AG09319 (cell line): ENCODE measurements around the gene PRKCD.

Experiments used
- DNase-seq: peaks from one replicate; pipeline ENCODE4 v3.0.0-alpha.2; 2010; ENCODE audit warnings: low read depth; ENCODE audit errors: extremely low read depth
- CTCF ChIP-seq: IDR thresholded peaks from 2 replicates; pipeline ENCODE4 v1.5.1; 2011; ENCODE audit warnings: low read depth, mild to moderate bottlenecking, inconsistent platforms, low read length, moderate library complexity

PRKCD gene

GRCh38 chr3:53163444-53164387 lies 2.7 kb downstream of the PRKCD start:
- DNase-seq, result no peak
- no peak for TF ChIP-seq CTCF

- no peak for TF ChIP-seq CTCF
- no peak for DNase-seq
Measured at GRCh38 chr3:53164911-53165310, 3.9 kb downstream of the PRKCD start.

- TF ChIP-seq CTCF, result no peak
- no peak for DNase-seq
Measured at GRCh38 chr3:53166206-53166605, 5.2 kb downstream of the PRKCD start.

DNA sequence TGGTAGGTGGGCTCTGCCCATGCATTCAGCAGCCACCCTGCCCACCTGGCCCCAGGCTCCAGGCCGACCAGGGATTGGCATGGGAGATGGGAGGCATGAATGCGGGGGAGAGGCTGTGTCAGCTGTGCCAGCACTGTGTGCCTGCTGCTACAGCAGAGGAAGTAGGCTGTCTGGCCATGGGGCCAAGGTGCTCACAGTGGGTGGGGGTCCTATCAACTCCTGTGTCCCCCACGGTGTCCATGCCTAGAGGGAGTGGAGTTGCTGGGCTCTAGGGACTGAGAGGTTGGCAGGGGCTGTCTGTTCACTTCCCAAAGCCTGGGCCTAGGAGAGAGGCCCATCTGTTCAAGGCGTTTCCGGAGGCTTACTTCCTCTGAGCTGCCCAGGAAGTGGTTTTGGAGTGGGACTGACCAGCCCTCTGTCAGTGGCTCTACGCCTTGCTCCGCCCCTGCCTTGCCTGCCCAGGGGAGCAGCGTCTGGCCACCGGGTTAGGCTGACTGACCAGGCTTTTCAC lies 5.8 kb downstream of the PRKCD start:
- no peak for TF ChIP-seq CTCF
- DNase-seq, result peak; percentile 27

DNA sequence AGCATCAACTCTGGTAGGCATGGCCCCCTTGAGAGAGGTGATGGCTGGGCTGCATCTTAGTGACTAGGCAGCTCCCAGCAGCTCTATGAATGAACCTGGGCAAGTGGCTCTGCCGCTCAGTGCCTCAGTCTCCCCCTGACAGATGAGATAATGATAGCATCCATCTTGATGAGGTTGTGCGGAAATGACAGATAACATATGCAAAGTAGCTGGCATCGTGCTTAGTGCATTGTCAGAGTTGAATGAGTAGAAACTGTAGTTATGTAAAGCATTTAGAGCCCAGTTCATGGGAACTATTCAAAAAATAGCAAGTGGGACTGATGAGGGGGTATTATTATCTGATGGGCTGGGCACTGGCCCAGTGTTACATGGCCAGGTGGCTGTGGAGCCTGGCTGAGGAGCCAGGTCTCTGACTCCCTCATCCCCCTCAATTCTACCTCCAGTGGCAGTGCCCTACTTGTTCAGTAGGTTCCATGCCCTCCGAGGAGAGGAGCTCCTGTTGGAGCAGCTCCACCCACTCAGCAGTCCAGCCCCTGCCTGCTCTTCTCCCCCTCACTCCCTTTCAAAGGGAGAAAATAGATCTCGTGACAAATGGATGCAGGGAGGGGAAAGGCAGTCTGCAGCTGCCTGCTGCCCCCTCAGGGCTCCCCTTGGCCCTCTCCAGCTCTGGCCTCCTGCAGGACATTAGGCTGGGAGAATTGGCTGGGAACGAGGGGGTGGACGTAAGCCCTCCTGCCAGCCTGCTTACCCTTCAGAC lies 6.6 kb downstream of the PRKCD start:
- DNase-seq, result no peak
- no peak for TF ChIP-seq CTCF

DNA sequence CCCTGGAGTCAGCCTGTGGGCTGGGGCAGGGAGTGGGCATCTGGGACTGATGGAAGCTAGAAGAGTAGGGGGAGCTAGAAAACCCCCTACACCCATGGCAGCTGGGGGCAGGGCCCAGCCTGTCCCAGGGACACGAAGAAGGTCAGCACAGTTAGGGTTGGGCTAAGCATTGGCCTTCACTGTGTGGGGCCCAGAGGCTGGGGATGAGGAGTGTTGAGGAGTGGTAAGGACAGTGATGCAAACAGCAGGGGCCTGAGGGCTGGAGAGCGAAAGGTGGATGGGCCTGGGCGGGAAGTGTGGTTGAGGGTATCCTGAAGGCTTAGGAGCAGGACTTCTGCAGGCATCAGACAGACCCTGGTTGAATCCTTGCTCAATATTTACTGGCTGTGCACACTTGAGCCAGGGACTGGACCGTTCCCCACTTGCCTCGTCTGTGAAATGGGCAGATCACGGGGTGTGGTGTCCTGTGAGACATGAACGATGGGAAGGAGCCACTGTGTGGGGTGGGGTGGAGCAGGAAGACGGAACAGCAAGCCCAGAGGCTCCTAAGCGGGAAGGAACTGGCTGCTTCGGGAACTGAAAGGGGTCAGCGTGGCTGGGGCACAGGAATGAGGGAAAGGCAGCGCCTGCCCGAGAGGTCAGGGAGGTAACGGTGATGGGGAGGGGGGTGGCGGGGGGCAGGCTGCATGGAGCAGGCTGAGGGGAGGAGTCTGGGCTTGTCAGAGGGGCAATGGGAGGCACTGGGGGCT lies 7.3 kb downstream of the PRKCD start:
- no peak for DNase-seq
- no peak for TF ChIP-seq CTCF
